ENCODE data around the gene BRI3BP.

The BRI3BP gene

GRCh38 chr12:124993626-124994436 is at the start of gene BRI3BP:
TSS of gene BRI3BP (plus strand) at chr12:124993645. CDS start at chr12:124993791, 146 bp downstream.
- Mint-ChIP-seq H3K4me3 (peak within 1 kb of the TSS; percentile 95), H3K27me3 (no peaks in the 10 kb centered on the region), H3K27ac (peak within 1 kb of the TSS; percentile 89), H3K36me3 (ENCODE audit: low read depth) (peaks cover 18% of the 10 kb centered on the region), H3K9me3 (no peaks in the 10 kb centered on the region), H3K4me1 (ENCODE audit: low read depth) (peaks cover 31% of the 10 kb centered on the region)

- peaks cover 47% of the 10 kb centered on the region for H3K36me3 Mint-ChIP-seq (ENCODE audit: low read depth)
- H3K4me1 Mint-ChIP-seq (ENCODE audit: low read depth) = peaks cover 3% of the 10 kb centered on the region
- H3K9me3 Mint-ChIP-seq = no peaks in the 10 kb centered on the region
- no peak overlapping the region for H3K4me3 Mint-ChIP-seq
- no peaks in the 10 kb centered on the region for H3K27me3 Mint-ChIP-seq
- no peak overlapping the region for H3K27ac Mint-ChIP-seq
Measured at GRCh38 chr12:124946447-124946793, 47.0 kb upstream of the BRI3BP start.

- H3K27me3 Mint-ChIP-seq = no peaks in the 10 kb centered on the region
- peaks cover 52% of the 10 kb centered on the region for H3K36me3 Mint-ChIP-seq (ENCODE audit: low read depth)
- H3K27ac Mint-ChIP-seq = no peak overlapping the region
- H3K9me3 Mint-ChIP-seq = no peaks in the 10 kb centered on the region
- peaks cover 3% of the 10 kb centered on the region for H3K4me1 Mint-ChIP-seq (ENCODE audit: low read depth)
- H3K4me3 Mint-ChIP-seq = no peak overlapping the region
Measured at GRCh38 chr12:124947013-124947412, 46.4 kb upstream of the BRI3BP start.

GRCh38 chr12:124947561-124948398 is 45.7 kb upstream of the BRI3BP start:
- H3K36me3 Mint-ChIP-seq (ENCODE audit: low read depth) = peaks cover 49% of the 10 kb centered on the region
- H3K27me3 Mint-ChIP-seq = no peaks in the 10 kb centered on the region
- H3K27ac Mint-ChIP-seq = no peak overlapping the region
- H3K9me3 Mint-ChIP-seq = no peaks in the 10 kb centered on the region
- no peaks in the 10 kb centered on the region for H3K4me1 Mint-ChIP-seq (ENCODE audit: low read depth)
- H3K4me3 Mint-ChIP-seq = no peak overlapping the region

GRCh38 chr12:124949066-124949465 is 44.4 kb upstream of the BRI3BP start:
- no peaks in the 10 kb centered on the region for H3K9me3 Mint-ChIP-seq
- H3K36me3 Mint-ChIP-seq (ENCODE audit: low read depth) = peaks cover 51% of the 10 kb centered on the region
- no peaks in the 10 kb centered on the region for H3K27me3 Mint-ChIP-seq
- H3K4me1 Mint-ChIP-seq (ENCODE audit: low read depth) = no peaks in the 10 kb centered on the region
- H3K4me3 Mint-ChIP-seq = no peak overlapping the region
- H3K27ac Mint-ChIP-seq = no peak overlapping the region

- Mint-ChIP-seq H3K36me3 (ENCODE audit: low read depth) (peaks cover 55% of the 10 kb centered on the region), H3K4me3 (no peak overlapping the region), H3K9me3 (no peaks in the 10 kb centered on the region), H3K27me3 (no peaks in the 10 kb centered on the region), H3K4me1 (ENCODE audit: low read depth) (no peaks in the 10 kb centered on the region), H3K27ac (no peak overlapping the region)
Measured at GRCh38 chr12:124949779-124950728, 43.4 kb upstream of the BRI3BP start.

GRCh38 chr12:124952295-124952694 is 41.1 kb upstream of the BRI3BP start:
- Mint-ChIP-seq H3K4me1 (ENCODE audit: low read depth) (no peaks in the 10 kb centered on the region), H3K36me3 (ENCODE audit: low read depth) (peaks cover 56% of the 10 kb centered on the region), H3K27ac (no peak overlapping the region)

GRCh38 chr12:124952801-124953200 is 40.6 kb upstream of the BRI3BP start:
- Mint-ChIP-seq H3K4me1 (ENCODE audit: low read depth) (no peaks in the 10 kb centered on the region), H3K9me3 (no peaks in the 10 kb centered on the region), H3K27me3 (no peaks in the 10 kb centered on the region), H3K4me3 (no peak overlapping the region), H3K36me3 (ENCODE audit: low read depth) (peaks cover 58% of the 10 kb centered on the region), H3K27ac (no peak overlapping the region)

More at GRCh38 chr12:124952295-124952694, 41.1 kb upstream of the BRI3BP start:
- Mint-ChIP-seq H3K4me3 (no peak overlapping the region), H3K27me3 (no peaks in the 10 kb centered on the region), H3K9me3 (no peaks in the 10 kb centered on the region)

GRCh38 chr12:124953689-124954405 is 39.6 kb upstream of the BRI3BP start:
- Mint-ChIP-seq H3K9me3 (no peaks in the 10 kb centered on the region), H3K4me3 (no peak overlapping the region), H3K36me3 (ENCODE audit: low read depth) (peaks cover 63% of the 10 kb centered on the region), H3K27me3 (no peaks in the 10 kb centered on the region), H3K27ac (no peak overlapping the region), H3K4me1 (ENCODE audit: low read depth) (no peaks in the 10 kb centered on the region)

- H3K4me1 Mint-ChIP-seq (ENCODE audit: low read depth) = no peaks in the 10 kb centered on the region
- H3K9me3 Mint-ChIP-seq = no peaks in the 10 kb centered on the region
- H3K27ac Mint-ChIP-seq = no peak overlapping the region
- H3K4me3 Mint-ChIP-seq = no peak overlapping the region
- peaks cover 62% of the 10 kb centered on the region for H3K36me3 Mint-ChIP-seq (ENCODE audit: low read depth)
- H3K27me3 Mint-ChIP-seq = no peaks in the 10 kb centered on the region
Measured at GRCh38 chr12:124954771-124955170, 38.7 kb upstream of the BRI3BP start.

GRCh38 chr12:124956571-124956970 is 36.9 kb upstream of the BRI3BP start:
- Mint-ChIP-seq H3K27ac (no peak overlapping the region), H3K36me3 (ENCODE audit: low read depth) (peaks cover 63% of the 10 kb centered on the region), H3K4me3 (no peak overlapping the region), H3K27me3 (no peaks in the 10 kb centered on the region), H3K9me3 (no peaks in the 10 kb centered on the region), H3K4me1 (ENCODE audit: low read depth) (no peaks in the 10 kb centered on the region)

GRCh38 chr12:124961055-124961454 is 32.4 kb upstream of the BRI3BP start:
- H3K27me3 Mint-ChIP-seq = no peaks in the 10 kb centered on the region
- no peak overlapping the region for H3K27ac Mint-ChIP-seq
- H3K4me1 Mint-ChIP-seq (ENCODE audit: low read depth) = no peaks in the 10 kb centered on the region
- no peaks in the 10 kb centered on the region for H3K9me3 Mint-ChIP-seq
- no peak overlapping the region for H3K4me3 Mint-ChIP-seq
- H3K36me3 Mint-ChIP-seq (ENCODE audit: low read depth) = peaks cover 63% of the 10 kb centered on the region

- no peaks in the 10 kb centered on the region for H3K9me3 Mint-ChIP-seq
- H3K36me3 Mint-ChIP-seq (ENCODE audit: low read depth) = peaks cover 49% of the 10 kb centered on the region
- H3K4me3 Mint-ChIP-seq = no peak overlapping the region
- H3K4me1 Mint-ChIP-seq (ENCODE audit: low read depth) = no peaks in the 10 kb centered on the region
- no peak overlapping the region for H3K27ac Mint-ChIP-seq
- no peaks in the 10 kb centered on the region for H3K27me3 Mint-ChIP-seq
Measured at GRCh38 chr12:124963211-124963610, 30.2 kb upstream of the BRI3BP start.

- H3K36me3 Mint-ChIP-seq (ENCODE audit: low read depth) = peaks cover 46% of the 10 kb centered on the region
- no peaks in the 10 kb centered on the region for H3K9me3 Mint-ChIP-seq
Measured at GRCh38 chr12:124964251-124964650, 29.2 kb upstream of the BRI3BP start.

More at GRCh38 chr12:124964251-124964650, 29.2 kb upstream of the BRI3BP start:
- H3K27ac Mint-ChIP-seq = no peak overlapping the region
- H3K4me3 Mint-ChIP-seq = no peak overlapping the region
- H3K27me3 Mint-ChIP-seq = no peaks in the 10 kb centered on the region
- H3K4me1 Mint-ChIP-seq (ENCODE audit: low read depth) = no peaks in the 10 kb centered on the region

All from stimulated activated naive CD8-positive, alpha-beta T cell treated with anti-CD3 and anti-CD28 coated beads, Interleukin-15, Interleukin-2, amounts not matched to agents 100 ng/mL and 50 ng/mL, for 24 hours (primary cell).